ENCODE measurements around the gene NEK10.

GRCh38 chr3:27171113-27171512, 198.1 kb downstream of the NEK10 start:
- TF ChIP-seq POLR2A (IDR thresholded peaks at IDR 0.05; ENCODE audit: low read length) (no peak), GATA1 (IDR thresholded peaks at IDR 0.05; ENCODE audit: low read depth, low read length) (no peak)

All from erythroblast (primary cell).